ENCODE measurements around the gene TMCC3.

The TMCC3 gene

DNA sequence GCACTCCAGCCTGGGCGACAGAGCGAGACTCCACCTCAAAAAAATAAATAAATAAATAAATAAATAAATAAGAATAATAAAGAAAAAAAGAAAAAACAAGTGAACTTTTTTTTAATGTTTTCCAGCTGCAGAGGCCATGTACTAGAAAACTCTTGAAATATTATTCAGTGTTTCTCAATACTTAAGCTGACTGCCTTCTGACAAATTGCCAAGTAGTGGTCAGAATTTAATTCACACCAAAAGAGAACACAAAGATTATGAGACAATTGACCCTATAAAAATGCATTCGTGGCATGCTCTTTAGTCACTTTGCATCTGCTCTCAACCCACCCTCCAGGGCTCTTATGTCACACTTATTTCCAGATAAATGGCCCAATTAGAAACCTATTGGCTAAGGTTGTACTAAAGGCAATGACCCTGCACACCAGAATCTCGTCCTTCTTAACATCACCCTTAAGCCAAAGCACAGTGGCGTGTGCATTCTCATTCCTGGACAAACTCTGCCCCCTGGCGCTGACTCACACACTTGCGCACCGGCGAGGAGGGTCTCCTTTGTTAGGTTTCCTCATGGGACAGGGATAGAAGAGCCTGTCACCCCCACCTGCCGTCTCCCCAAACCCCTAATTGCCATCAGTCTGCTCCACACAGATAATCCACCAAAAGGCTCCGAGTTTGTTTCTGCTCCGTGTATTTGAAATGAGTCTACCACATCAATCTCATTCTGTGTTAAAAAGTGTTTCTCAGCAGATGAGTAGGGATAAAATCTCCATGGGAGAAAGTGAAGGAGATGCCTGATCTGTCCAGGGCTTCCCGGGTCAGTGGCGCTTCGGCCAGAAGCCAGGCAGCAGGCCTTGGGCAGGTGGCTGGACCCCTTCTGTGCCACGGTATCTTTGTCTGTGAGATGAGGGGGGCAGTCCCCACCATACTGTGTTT is 117.6 kb downstream of the TMCC3 start:
- peak; percentile 70 for DNase-seq
- peaks cover 0 to 5% (median 0%) of the 10 kb centered on the region in 4 donors for H3K4me1 ChIP-seq
- peaks cover 0 to 5% of the 10 kb centered on the region in 2 donors for H3K27me3 ChIP-seq
- H3K4me3 ChIP-seq, result no peak overlapping the region
- TF ChIP-seq, protein P1, sequence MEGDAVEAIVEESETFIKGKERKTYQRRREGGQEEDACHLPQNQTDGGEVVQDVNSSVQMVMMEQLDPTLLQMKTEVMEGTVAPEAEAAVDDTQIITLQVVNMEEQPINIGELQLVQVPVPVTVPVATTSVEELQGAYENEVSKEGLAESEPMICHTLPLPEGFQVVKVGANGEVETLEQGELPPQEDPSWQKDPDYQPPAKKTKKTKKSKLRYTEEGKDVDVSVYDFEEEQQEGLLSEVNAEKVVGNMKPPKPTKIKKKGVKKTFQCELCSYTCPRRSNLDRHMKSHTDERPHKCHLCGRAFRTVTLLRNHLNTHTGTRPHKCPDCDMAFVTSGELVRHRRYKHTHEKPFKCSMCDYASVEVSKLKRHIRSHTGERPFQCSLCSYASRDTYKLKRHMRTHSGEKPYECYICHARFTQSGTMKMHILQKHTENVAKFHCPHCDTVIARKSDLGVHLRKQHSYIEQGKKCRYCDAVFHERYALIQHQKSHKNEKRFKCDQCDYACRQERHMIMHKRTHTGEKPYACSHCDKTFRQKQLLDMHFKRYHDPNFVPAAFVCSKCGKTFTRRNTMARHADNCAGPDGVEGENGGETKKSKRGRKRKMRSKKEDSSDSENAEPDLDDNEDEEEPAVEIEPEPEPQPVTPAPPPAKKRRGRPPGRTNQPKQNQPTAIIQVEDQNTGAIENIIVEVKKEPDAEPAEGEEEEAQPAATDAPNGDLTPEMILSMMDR (IDR thresholded peaks at IDR 0.05), result peak; percentile 72 to 79
- no peaks in the 10 kb centered on the region for H3K9me3 ChIP-seq
- H3K27ac ChIP-seq, result no peak overlapping the region
- intact Hi-C loops (cut with DNase I; ENCODE audit: low total_unique reads), result loop anchor here (2.0 kb wide), 1 partner anchor 398 kb away; no protein-coding TSS in a partner anchor
- no peaks in the 10 kb centered on the region for H3K36me3 ChIP-seq

DNA sequence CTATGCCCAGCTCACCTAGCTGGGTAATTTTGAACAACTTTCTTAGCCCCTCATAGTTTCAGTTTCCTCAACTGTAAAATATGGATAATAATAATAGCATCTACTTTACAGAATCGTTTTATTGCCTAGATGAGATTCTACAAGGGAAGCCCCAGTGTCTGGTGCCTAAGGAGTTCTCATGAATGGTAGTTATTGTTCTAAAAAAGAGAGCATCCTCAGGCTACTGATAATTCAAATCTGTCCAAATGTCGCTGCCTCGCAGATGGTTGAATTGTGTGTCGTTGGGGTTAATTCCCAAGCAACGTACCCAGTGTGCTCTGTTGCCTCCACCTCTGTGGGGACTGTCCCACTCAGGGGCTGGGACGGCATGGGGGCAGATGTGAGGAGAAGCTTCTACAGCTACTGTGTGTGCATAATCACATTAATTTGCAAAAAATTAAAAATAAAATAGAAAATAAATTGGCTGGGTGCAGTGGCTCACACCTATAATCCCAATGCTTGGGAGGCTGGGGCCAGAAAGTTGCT is 119.1 kb downstream of the TMCC3 start:
- Histone ChIP-seq H3K27me3 (peaks cover 0 to 9% of the 10 kb centered on the region in 2 donors), H3K27ac (no peak overlapping the region), H3K4me3 (no peak overlapping the region), H3K36me3 (no peaks in the 10 kb centered on the region), H3K4me1 (peaks cover 0 to 5% (median 0%) of the 10 kb centered on the region in 4 donors), H3K9me3 (no peaks in the 10 kb centered on the region)
- DNase-seq, result no peak
- intact Hi-C loops (cut with DNase I; ENCODE audit: low total_unique reads), result no loop called here
- TF ChIP-seq, protein P1 (IDR thresholded peaks at IDR 0.05), result no peak

DNA sequence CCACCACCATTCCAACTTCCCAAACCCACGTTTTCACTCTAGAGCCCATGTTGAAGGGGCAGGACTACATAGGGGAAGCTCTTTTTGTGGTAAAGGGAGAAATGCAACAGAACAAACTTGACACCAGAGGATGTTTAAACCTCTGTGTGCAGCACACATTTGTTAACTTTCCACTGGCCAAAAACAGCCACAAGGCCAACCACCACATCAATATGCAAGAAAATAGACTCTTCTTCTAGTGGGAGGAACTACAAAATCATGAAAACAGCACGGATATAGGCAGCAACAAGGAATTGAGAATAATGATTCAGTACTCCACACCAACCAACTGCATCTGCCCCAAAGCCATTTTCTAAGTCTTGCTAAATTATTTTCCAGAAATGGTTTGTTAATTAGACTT is 124.4 kb downstream of the TMCC3 start:
- H3K4me3 ChIP-seq, result no peak overlapping the region
- no peaks in the 10 kb centered on the region for H3K36me3 ChIP-seq
- TF ChIP-seq, protein P1 (IDR thresholded peaks at IDR 0.05), result no peak
- no peaks in the 10 kb centered on the region for H3K4me1 ChIP-seq
- H3K27ac ChIP-seq, result no peak overlapping the region
- H3K27me3 ChIP-seq, result peaks cover 0 to 9% of the 10 kb centered on the region in 2 donors
- intact Hi-C loops (cut with DNase I; ENCODE audit: low total_unique reads), result loop anchor here (10.0 kb wide), 1 partner anchor 191 kb away; no protein-coding TSS in a partner anchor
- no peak for DNase-seq
- no peaks in the 10 kb centered on the region for H3K9me3 ChIP-seq

Data from tibial artery (tissue), 4 donors.